GM19372 (cell line): Measurements from ENCODE around the gene PMP22.

ENCODE experiments used
- ATAC-seq: cut with Tn5 transposase; IDR thresholded peaks from one replicate; pipeline ENCODE4 v1.9.1; 2021; ENCODE audit warnings: mild to moderate bottlenecking, low read depth, moderate library complexity; ENCODE audit not compliant: unreplicated experiment

PMP22 gene

GRCh38 chr17:15278380-15278779 is 13.3 kb upstream of the PMP22 start:
- no peak for ATAC-seq

GRCh38 chr17:15274017-15274416 is 8.9 kb upstream of the PMP22 start:
- ATAC-seq, result no peak

GRCh38 chr17:15273141-15273793 is 8.1 kb upstream of the PMP22 start:
- ATAC-seq, result no peak

- ATAC-seq, result no peak
Measured at GRCh38 chr17:15271741-15272140, 6.6 kb upstream of the PMP22 start.

- ATAC-seq, result no peak
Measured at GRCh38 chr17:15270628-15271381, 5.7 kb upstream of the PMP22 start.

GRCh38 chr17:15269780-15270089 is 4.6 kb upstream of the PMP22 start:
- ATAC-seq, result no peak

GRCh38 chr17:15269087-15269779 is 4.1 kb upstream of the PMP22 start:
- no peak for ATAC-seq

- ATAC-seq, result no peak
Measured at GRCh38 chr17:15268461-15268860, 3.3 kb upstream of the PMP22 start.

GRCh38 chr17:15267996-15268395 is 2.9 kb upstream of the PMP22 start:
- no peak for ATAC-seq

GRCh38 chr17:15266325-15267125 is 1.4 kb upstream of the PMP22 start:
- no peak for ATAC-seq

GRCh38 chr17:15264542-15264941 is 584 bp downstream of the PMP22 start:
- ATAC-seq, result no peak

- no peak for ATAC-seq
Measured at GRCh38 chr17:15263680-15264079, 1.4 kb downstream of the PMP22 start.

GRCh38 chr17:15263206-15263579 is 1.9 kb downstream of the PMP22 start:
- no peak for ATAC-seq

- ATAC-seq, result no peak
Measured at GRCh38 chr17:15262291-15263205, 2.6 kb downstream of the PMP22 start.

GRCh38 chr17:15261802-15262290 is 3.3 kb downstream of the PMP22 start:
- ATAC-seq, result no peak

- ATAC-seq, result no peak
Measured at GRCh38 chr17:15261258-15261801, 3.8 kb downstream of the PMP22 start.

GRCh38 chr17:15260376-15261257 is 4.5 kb downstream of the PMP22 start:
- peak; percentile 64 for ATAC-seq

GRCh38 chr17:15257796-15258512 is 7.2 kb downstream of the PMP22 start:
- ATAC-seq, result no peak
